ENCODE measurements around the gene RPE65. TPM values are rescaled to one million over a fixed set of nuclear protein-coding genes. Genes with fewer than 3 reads are reported as not detected.

The RPE65 gene
- total RNA-seq, 1 experiment from 2014 or later = under 0.01 TPM

Other genes starting within 250 kb of the RPE65 start
- 47.5 and 51.8 TPM in 2 replicates for gene WLS, start 217.4 kb downstream of the RPE65 start, total RNA-seq (2014; rRNA removed; shearing (Covaris generic))
- 68.4 and 117 TPM in 2 replicates for gene DEPDC1, start 47.1 kb upstream of the RPE65 start, total RNA-seq (2014; rRNA removed; shearing (Covaris generic))

All from Daoy (cell line).